Right lobe of liver (tissue), 6 donors: ENCODE results near the gene MAP3K4. TPM values are rescaled to one million over a fixed set of nuclear protein-coding genes. Genes with fewer than 3 reads are reported as not detected.

Source experiments
- ATAC-seq, 4 donors: fragments of 200-7000 bp; cut with Tn5 transposase; one replicate each; pipeline ENCODE4 v1.9.1; 2020; ENCODE audit warnings: mild to moderate bottlenecking in 4 of 4, moderate library complexity in 4 of 4
- DNase-seq, 3 donors: peaks; one replicate each; pipeline ENCODE4 v3.0.0-alpha.2; 2020
- H3K27ac ChIP-seq, 3 donors: fragments of 200-600 bp; one replicate each; pipeline ENCODE4 v1.8.0; 2022
- H3K27me3 ChIP-seq, 2 donors: fragments of 200-600 bp; one replicate each; pipeline ENCODE4 v1.8.0; 2022
- H3K36me3 ChIP-seq, 4 donors: fragments of 200-600 bp; sonication (generic) in 1 of 4; one replicate each; pipeline versions ENCODE4 v1.5.1 to v1.8.0; 2017 to 2022; ENCODE audit warnings: control low read depth in 1 of 4
- H3K4me1 ChIP-seq, 4 donors: fragments of 200-600 bp; sonication (generic) in 1 of 4; one replicate each; pipeline versions ENCODE4 v1.5.1 to v1.8.0; 2017 to 2022; ENCODE audit warnings: control low read depth in 1 of 4
- H3K4me3 ChIP-seq, 3 donors: fragments of 200-600 bp; one replicate each; pipeline ENCODE4 v1.8.0; 2022
- H3K9me3 ChIP-seq, 4 donors: fragments of 200-600 bp; sonication (generic) in 1 of 4; one replicate each; pipeline versions ENCODE4 v1.5.1 to v1.8.0; 2017 to 2022; ENCODE audit warnings: control low read depth in 1 of 4
- CTCF ChIP-seq, 4 donors: fragments of 200-600 bp in 3 of 4; fragments of 450-650 bp in 1 of 4; IDR thresholded peaks; one replicate each; pipeline versions ENCODE4 v1.5.1 to v1.8.0; 2016 to 2022; ENCODE audit warnings: antibody characterized with exemption in 4 of 4, mild to moderate bottlenecking in 2 of 4
- POLR2A ChIP-seq: fragments of 450-650 bp; IDR thresholded peaks from one replicate; pipeline ENCODE4 v1.6.1; 2017; ENCODE audit warnings: antibody characterized with exemption, mild to moderate bottlenecking
- WGBS: methylation state at CpG from one replicate; pipeline ENCODE4 v1.1.6; 2018; ENCODE audit warnings: low coverage, low lambda C conversion rate; ENCODE audit not compliant: insufficient coverage; ENCODE audit errors: missing lambda C conversion rate; 5-methylcytosine and 5-hydroxymethylcytosine counted together
- intact Hi-C, 2 donors: fragments of 100-400 bp; cut with DNase I; formaldehyde crosslinking; loops; one replicate each; pipeline versions ENCODE4 v1.11.2 to v1.14.1; 2022
- total RNA-seq, 6 experiments: library from RNA; depleted of rRNA in 2 of 6; stranded (reverse); fragments of >200 nt in 2 of 6; fragmentation: NEBNext Ultra II Directional in 3 of 6; extraction: Animal tissue kit (Norgen Biotek cat#: 25700) in 3 of 6; gene quantifications; one replicate each; pipeline versions ENCODE4 v1.1.0 to v1.2.4, GENCODE V29; 2016 to 2023
- donor health status: DM: no; HTN: yes; CAD: no.
- donor health status: DM: no; HTN: no; CAD: no.
- donor health status: DM: no; HTN: no; CAD: no.
- donor health status: DM: no; HTN: yes; CAD: no.
- donor health status: DM: no; HTN: yes; CAD: no.

Gene MAP3K4
- total RNA-seq, 6 experiments from 2014 or later: 9.4 to 20.5 (median 13.1) TPM

GRCh38 chr6:160962835-160963623, 28.5 kb upstream of the MAP3K4 start:
- WGBS: 82% methylated on average over 9 of the region's 15 CpGs
- H3K9me3 ChIP-seq: no peaks in the 10 kb centered on the region
- no peak for DNase-seq
- H3K27me3 ChIP-seq: no peaks in the 10 kb centered on the region
- intact Hi-C loops: no loop called here
- H3K36me3 ChIP-seq: no peaks in the 10 kb centered on the region
- no peak overlapping the region for H3K27ac ChIP-seq
- ATAC-seq: no peak
- no peaks in the 10 kb centered on the region for H3K4me1 ChIP-seq
- no peak overlapping the region for H3K4me3 ChIP-seq
- TF ChIP-seq POLR2A: no peak
- TF ChIP-seq CTCF (IDR thresholded peaks at IDR 0.05): no peak

- intact Hi-C loops: no loop called here
- DNase-seq (no peak), ATAC-seq (no peak)
- no peaks in the 10 kb centered on the region for H3K9me3 ChIP-seq
- no peak for TF ChIP-seq CTCF (IDR thresholded peaks at IDR 0.05)
- TF ChIP-seq POLR2A: no peak
- H3K4me3 ChIP-seq: no peak overlapping the region
- WGBS: 70% methylated on average over 7 of the region's 8 CpGs
- no peaks in the 10 kb centered on the region for H3K27me3 ChIP-seq
- H3K36me3 ChIP-seq: no peaks in the 10 kb centered on the region
- no peak overlapping the region for H3K27ac ChIP-seq
- H3K4me1 ChIP-seq: no peaks in the 10 kb centered on the region
Measured at GRCh38 chr6:160963651-160964050, 27.9 kb upstream of the MAP3K4 start.

- no peak for ATAC-seq
- H3K9me3 ChIP-seq: no peaks in the 10 kb centered on the region
- no peak for DNase-seq
- TF ChIP-seq POLR2A: no peak
- TF ChIP-seq CTCF (IDR thresholded peaks at IDR 0.05): no peak
- H3K4me1 ChIP-seq: no peaks in the 10 kb centered on the region
- WGBS: 57% methylated on average over 5 of the region's 5 CpGs
- H3K27me3 ChIP-seq: no peaks in the 10 kb centered on the region
- no peak overlapping the region for H3K27ac ChIP-seq
- H3K4me3 ChIP-seq: no peak overlapping the region
- H3K36me3 ChIP-seq: no peaks in the 10 kb centered on the region
- intact Hi-C loops: no loop called here
Measured at GRCh38 chr6:160965893-160966292, 25.7 kb upstream of the MAP3K4 start.

DNA sequence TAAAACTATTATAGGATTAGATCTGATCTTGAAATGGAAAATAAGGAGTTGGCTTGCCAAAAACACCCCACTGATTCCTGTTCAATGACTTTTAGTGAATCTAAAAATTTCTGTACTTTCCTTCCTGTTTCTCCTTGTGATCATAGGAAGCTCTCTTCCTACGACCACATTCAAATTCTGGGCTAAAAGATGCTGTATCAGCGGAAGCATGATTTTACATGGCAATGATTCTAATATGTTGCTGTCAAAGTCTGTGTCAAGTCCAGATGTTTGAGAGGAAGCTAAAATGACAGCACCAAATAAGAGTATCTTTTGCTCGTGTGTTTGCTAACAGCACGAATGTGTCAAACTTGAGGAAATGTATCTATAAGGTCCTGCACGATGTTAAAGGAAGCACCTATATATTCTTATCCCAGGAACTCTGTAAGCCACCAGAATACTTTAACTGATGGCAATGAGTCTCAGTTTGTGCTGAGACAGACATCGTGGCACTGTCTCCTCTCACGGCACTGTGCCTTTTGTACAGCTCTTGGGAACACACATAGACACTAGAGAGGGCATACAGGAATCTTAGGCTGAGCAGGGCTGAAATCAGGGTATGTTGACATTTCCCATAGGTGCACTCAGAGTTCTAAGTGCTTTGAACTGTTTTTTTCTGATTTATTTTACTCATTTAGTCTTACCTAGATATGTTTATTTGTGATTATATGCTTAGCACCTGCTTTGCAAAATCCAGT, 24.9 kb upstream of the MAP3K4 start:
- Histone ChIP-seq H3K4me3 (no peak overlapping the region), H3K27me3 (no peaks in the 10 kb centered on the region), H3K4me1 (no peaks in the 10 kb centered on the region), H3K9me3 (no peaks in the 10 kb centered on the region), H3K27ac (no peak overlapping the region), H3K36me3 (no peaks in the 10 kb centered on the region)
- TF ChIP-seq POLR2A (no peak), CTCF (IDR thresholded peaks at IDR 0.05) (no peak)
- ATAC-seq (no peak), DNase-seq (no peak)
- intact Hi-C loops: no loop called here
- WGBS: 62% methylated on average over 6 of the region's 7 CpGs
